ENCODE results near the gene ADAMTS2.

- TF ChIP-seq TAF1 (IDR thresholded peaks at IDR 0.05; ENCODE audit: low read depth) (no peak), EP300 (IDR thresholded peaks at IDR 0.05; ENCODE audit: borderline replicate concordance) (no peak), EGR1 (IDR thresholded peaks at IDR 0.05) (no peak)
Measured at GRCh38 chr5:179261301-179262125, 83.7 kb downstream of the ADAMTS2 start.
